ENCODE results near the gene HLX. TPM values are rescaled to one million over a fixed set of nuclear protein-coding genes. Genes with fewer than 3 reads are reported as not detected.

HLX gene
- total and polyA plus RNA-seq, 7 donors, result 3.2 to 11.6 (median 4.3) TPM

- Histone ChIP-seq H3K36me3 (ENCODE audit: insufficient read depth in 1 of 2, low read depth in 1 of 2) (peaks cover 6 to 47% of the 10 kb centered on the region in 2 donors), H3K9me3 (no peaks in the 10 kb centered on the region), H3K27me3 (ENCODE audit: insufficient read depth in 3 of 3, low read length in 2 of 3) (peaks cover 0 to 11% (median 6%) of the 10 kb centered on the region in 3 donors), H3K4me1 (peaks cover 3% of the 10 kb centered on the region), H3K4me3 (no peak overlapping the region), H3K27ac (no peak overlapping the region)
- ATAC-seq (no peak), DNase-seq (no peak)
- intact Hi-C loops (cut with DNase I), result loop anchor here in 1 of 2 donors (10.0 kb wide), 1 partner anchor 230 kb away; no protein-coding TSS in a partner anchor
- WGBS, 3 donors, result 88 to 93% (median 92%) methylated on average over 19 of the region's 19 CpGs
- TF ChIP-seq CTCF (IDR thresholded peaks at IDR 0.05), result no peak
These were observed 6.0 kb downstream of the HLX start for GRCh38 chr1:220884981-220885918.

DNA sequence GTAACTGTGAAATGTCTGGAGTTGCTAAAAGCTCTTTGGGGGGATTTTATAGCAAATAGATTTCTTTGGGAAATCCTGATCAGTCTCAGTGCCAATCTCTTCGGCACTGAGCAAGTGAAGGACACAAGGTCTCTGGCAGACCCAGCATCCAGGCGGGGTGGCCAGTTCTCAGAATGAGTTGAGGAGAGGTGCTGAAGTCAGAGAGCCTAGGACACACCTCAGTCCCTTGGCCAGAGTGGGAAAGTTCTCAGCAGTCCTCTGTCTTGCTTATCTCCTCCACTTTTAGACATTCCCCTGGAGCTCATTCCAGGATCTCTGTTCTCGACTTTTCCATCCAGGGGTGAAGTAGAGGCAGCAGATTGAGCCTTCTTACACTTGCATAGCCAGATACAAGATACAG, 6.7 kb downstream of the HLX start:
- Histone ChIP-seq H3K27ac (no peak overlapping the region), H3K36me3 (ENCODE audit: insufficient read depth in 1 of 2, low read depth in 1 of 2) (peaks cover 6 to 47% of the 10 kb centered on the region in 2 donors), H3K9me3 (no peaks in the 10 kb centered on the region), H3K4me1 (no peaks in the 10 kb centered on the region), H3K27me3 (ENCODE audit: insufficient read depth in 3 of 3, low read length in 2 of 3) (peaks cover 0 to 18% (median 10%) of the 10 kb centered on the region in 3 donors), H3K4me3 (no peak overlapping the region)
- ATAC-seq (no peak), DNase-seq (no peak)
- TF ChIP-seq CTCF (IDR thresholded peaks at IDR 0.05), result no peak
- intact Hi-C loops (cut with DNase I), result loop anchor here in 1 of 2 donors (10.0 kb wide), 1 partner anchor 229 kb away; no protein-coding TSS in a partner anchor
- WGBS, 3 donors, result 82 to 95% (median 84%) methylated on average over 3 of the region's 3 CpGs

DNA sequence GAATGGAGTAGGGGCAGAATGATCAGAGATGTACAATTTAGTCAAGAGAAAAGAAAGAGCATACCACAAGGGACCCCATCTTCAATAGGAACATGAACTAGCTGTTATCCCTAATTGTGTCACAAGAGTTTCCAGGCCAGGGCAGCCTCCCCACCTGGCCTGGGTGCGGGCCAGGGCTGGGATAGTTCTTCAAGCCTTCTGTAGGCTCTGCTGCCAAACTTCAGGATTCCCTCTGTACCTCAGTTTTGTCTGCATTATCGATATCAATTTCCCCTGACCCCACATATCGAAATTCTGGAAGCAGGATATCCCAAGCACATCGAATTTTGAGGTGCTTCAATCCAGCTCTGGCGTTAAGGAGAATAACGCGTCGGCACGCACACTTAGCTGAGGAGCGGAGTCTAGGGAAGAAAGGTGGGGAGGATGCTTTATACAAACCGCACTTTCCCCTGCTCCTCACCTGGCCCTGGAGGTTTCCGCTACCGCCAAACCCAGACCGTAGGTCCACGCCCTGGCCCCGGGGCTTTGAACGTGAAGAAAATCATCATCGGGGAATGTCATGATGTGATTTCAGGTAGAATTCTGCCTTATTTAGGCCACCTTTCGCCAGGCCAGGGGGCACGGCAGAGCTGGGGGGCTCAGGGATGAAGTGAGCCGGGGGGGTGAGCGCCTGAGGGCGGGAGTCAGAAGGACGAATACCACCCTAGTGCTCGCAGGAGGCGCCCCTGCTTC, 7.4 kb downstream of the HLX start:
- peaks cover 0 to 25% (median 16%) of the 10 kb centered on the region in 3 donors for H3K27me3 ChIP-seq (ENCODE audit: insufficient read depth in 3 of 3, low read length in 2 of 3)
- 90 to 95% (median 92%) methylated on average over 26 of the region's 26 CpGs for WGBS, 3 donors
- H3K4me1 ChIP-seq, result peaks cover 3% of the 10 kb centered on the region
- TF ChIP-seq CTCF (IDR thresholded peaks at IDR 0.05), result no peak
- H3K9me3 ChIP-seq, result no peaks in the 10 kb centered on the region
- H3K36me3 ChIP-seq (ENCODE audit: insufficient read depth in 1 of 2, low read depth in 1 of 2), result peaks cover 6 to 41% of the 10 kb centered on the region in 2 donors
- no peak overlapping the region for H3K27ac ChIP-seq
- intact Hi-C loops (cut with DNase I), result loop anchor here in 1 of 2 donors (10.0 kb wide), 1 partner anchor 228 kb away; no protein-coding TSS in a partner anchor
- no peak overlapping the region for H3K4me3 ChIP-seq
- no peak for ATAC-seq
- no peak for DNase-seq

DNA sequence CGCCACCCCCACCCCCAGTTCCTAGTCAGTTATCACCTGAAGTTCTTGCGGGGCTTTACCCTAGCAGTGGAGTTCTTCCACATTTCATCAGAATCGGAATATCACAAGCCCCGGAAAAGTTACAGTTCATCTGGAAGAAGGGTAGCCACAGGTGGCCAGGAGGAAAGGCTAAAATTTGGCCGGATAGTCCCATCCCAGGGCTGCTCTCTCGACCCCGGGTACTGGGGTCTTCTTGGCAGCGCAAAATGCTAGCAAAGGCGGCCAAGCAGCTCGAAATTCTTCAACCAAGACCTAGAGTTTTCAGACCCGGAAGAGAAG, 7.9 kb downstream of the HLX start:
- TF ChIP-seq CTCF (IDR thresholded peaks at IDR 0.05), result no peak
- H3K9me3 ChIP-seq, result no peaks in the 10 kb centered on the region
- peaks cover 3% of the 10 kb centered on the region for H3K4me1 ChIP-seq
- intact Hi-C loops (cut with DNase I), result loop anchor here in 1 of 2 donors (10.0 kb wide), 1 partner anchor 228 kb away; no protein-coding TSS in a partner anchor
- WGBS, 3 donors, result 56 to 67% (median 62%) methylated on average over 11 of the region's 11 CpGs
- H3K4me3 ChIP-seq, result no peak overlapping the region
- ATAC-seq (no peak), DNase-seq (no peak)
- H3K27ac ChIP-seq, result no peak overlapping the region
- peaks cover 6 to 37% of the 10 kb centered on the region in 2 donors for H3K36me3 ChIP-seq (ENCODE audit: insufficient read depth in 1 of 2, low read depth in 1 of 2)
- H3K27me3 ChIP-seq (ENCODE audit: insufficient read depth in 3 of 3, low read length in 2 of 3), result peaks cover 0 to 30% (median 20%) of the 10 kb centered on the region in 3 donors

Data from psoas muscle (tissue), 8 donors.